GM21723 (cell line): ENCODE results near the gene NTM.
"Not testable (repeated sequence)": the region's sequence is repeated elsewhere in the genome, so short reads cannot be mapped to it uniquely, and the experiment has no call there.

Source experiments
- ATAC-seq: cut with Tn5 transposase; IDR thresholded peaks from one replicate; pipeline ENCODE4 v1.9.1; 2021; ENCODE audit warnings: mild to moderate bottlenecking, moderate library complexity; ENCODE audit not compliant: unreplicated experiment

Gene NTM

GRCh38 chr11:132310390-132311375 lies 940.3 kb downstream of the NTM start:
- no peak for ATAC-seq

GRCh38 chr11:132311703-132312102 lies 941.3 kb downstream of the NTM start:
- no peak for ATAC-seq

- ATAC-seq, result no peak
Observed at GRCh38 chr11:132312161-132312560, 941.7 kb downstream of the NTM start.

GRCh38 chr11:132312701-132313111 lies 942.3 kb downstream of the NTM start:
- ATAC-seq, result no peak

GRCh38 chr11:132314911-132315455 lies 944.6 kb downstream of the NTM start:
- no peak for ATAC-seq

GRCh38 chr11:132315696-132316095 lies 945.3 kb downstream of the NTM start:
- no peak for ATAC-seq

- ATAC-seq, result no peak
Observed at GRCh38 chr11:132318421-132319157, 948.2 kb downstream of the NTM start.

GRCh38 chr11:132319419-132319818 lies 949.0 kb downstream of the NTM start:
- ATAC-seq, result not testable (repeated sequence)

GRCh38 chr11:132330515-132330914 lies 960.1 kb downstream of the NTM start:
- ATAC-seq, result no peak

- ATAC-seq, result no peak
Observed at GRCh38 chr11:132332521-132332920, 962.1 kb downstream of the NTM start.

- ATAC-seq, result no peak
Observed at GRCh38 chr11:132334769-132335280, 964.4 kb downstream of the NTM start.

GRCh38 chr11:132335311-132335710 lies 964.9 kb downstream of the NTM start:
- ATAC-seq, result no peak

- ATAC-seq, result no peak
Observed at GRCh38 chr11:132336781-132337535, 966.5 kb downstream of the NTM start.

GRCh38 chr11:132337819-132338416 lies 967.5 kb downstream of the NTM start:
- ATAC-seq, result no peak

GRCh38 chr11:132342408-132342807 lies 972.0 kb downstream of the NTM start:
- no peak for ATAC-seq

GRCh38 chr11:132343445-132344175 lies 973.2 kb downstream of the NTM start:
- no peak for ATAC-seq

- ATAC-seq, result no peak
Observed at GRCh38 chr11:132346558-132347148, 976.2 kb downstream of the NTM start.

- no peak for ATAC-seq
Observed at GRCh38 chr11:132347156-132348090, 977.0 kb downstream of the NTM start.
